Pancreas (tissue), 10 donors: Measurements from ENCODE around the gene ADCY7. TPM values are rescaled to one million over a fixed set of nuclear protein-coding genes. Genes with fewer than 3 reads are reported as not detected.

ENCODE experiments used
- ATAC-seq, 4 donors: fragments of 200-7000 bp; cut with Tn5 transposase; one replicate each; pipeline versions ENCODE4 v1.8.0 to v1.9.1; 2020; ENCODE audit warnings: mild to moderate bottlenecking in 4 of 4, moderate library complexity in 4 of 4
- DNase-seq, 6 donors: peaks; one replicate each; pipeline ENCODE4 v3.0.0-alpha.2; 2020
- FAIRE-seq: peaks from 2 replicates; lab custom pipeline; 2012; peaks lifted over from hg19 to GRCh38; lab: Jason Lieb, UNC
- H3K27ac ChIP-seq, 4 donors: fragments of 200-600 bp; sonication (generic); 1 replicate in 3 of 4; 2 replicates in 1 of 4; pipeline versions ENCODE4 v1.5.0 to v1.8.0; 2020
- H3K27me3 ChIP-seq, 4 donors: fragments of 200-600 bp; one replicate each; pipeline ENCODE4 v1.8.0; 2021
- H3K36me3 ChIP-seq, 3 donors: fragments of 200-600 bp; sonication (generic) in 1 of 3; one replicate each; pipeline versions ENCODE4 v1.5.0 to v1.8.0; 2020 to 2021
- H3K4me1 ChIP-seq, 3 donors: fragments of 200-600 bp; one replicate each; pipeline ENCODE4 v1.8.0; 2021
- H3K4me3 ChIP-seq, 4 donors: fragments of 200-600 bp; sonication (generic) in 2 of 4; one replicate each; pipeline versions ENCODE4 v1.5.0 to v1.8.0; 2020 to 2021
- H3K9me3 ChIP-seq, 4 donors: fragments of 200-600 bp; one replicate each; pipeline ENCODE4 v1.8.0; 2021
- WGBS, 2 donors: extraction: QIAGEN DNeasy Blood & Tissue Kit; methylation state at CpG; one replicate each; pipeline ENCODE4 v1.1.7; 2013; 5-methylcytosine and 5-hydroxymethylcytosine counted together
- intact Hi-C, 3 donors: fragments of 100-400 bp; cut with DNase I; formaldehyde crosslinking; loops; one replicate each; pipeline versions ENCODE4 v1.11.1 to v1.14.2; 2022
- polyA plus RNA-seq, 2 donors: library from polyadenylated mRNA; stranded (reverse); fragments of 200-250 nt; gene quantifications; one replicate each; pipeline ENCODE4 v1.2.3, GENCODE V29; 2013
- total RNA-seq, 6 donors: library from RNA; stranded (reverse); fragmentation: NEBNext Ultra II Directional in 4 of 6; extraction: Animal tissue kit (Norgen Biotek cat#: 25700) in 4 of 6; gene quantifications; one replicate each; pipeline versions ENCODE4 v1.2.1 to v1.2.4, GENCODE V29; 2021 to 2023
- TF ChIP-seq, protein P1 (sequence below), 4 donors: fragments of 200-600 bp; sonication (generic) in 3 of 4; IDR thresholded peaks; one replicate each; pipeline versions ENCODE4 v1.5.0 to v1.8.0; 2021; ENCODE audit warnings: antibody characterized with exemption in 4 of 4
- donor health status: healthy with polysubstance abuse.
- donor health status: DM: no; HTN: no; CAD: no; lungs with moderate emphysema.
- donor health status: DM: no; HTN: no; CAD: no.
- donor health status: control.
- donor health status: control.
- donor health status: Bipolar disorder and iron deficiency.
- donor health status: DM: yes; HTN: yes; CAD: no.
- donor health status: DM: no; HTN: no; CAD: no.
- donor health status: DM: no; HTN: no; CAD: no.
- donor health status: DM: yes; HTN: yes; CAD: no.

Gene ADCY7
- total RNA-seq (10 to 100 TPM in 1 of 6 donors, 1 to 10 TPM in 5; 1.9 to 21.1 (median 5.6) TPM), polyA plus RNA-seq (1 to 10 TPM; 2.3 to 4.0 TPM)

DNA sequence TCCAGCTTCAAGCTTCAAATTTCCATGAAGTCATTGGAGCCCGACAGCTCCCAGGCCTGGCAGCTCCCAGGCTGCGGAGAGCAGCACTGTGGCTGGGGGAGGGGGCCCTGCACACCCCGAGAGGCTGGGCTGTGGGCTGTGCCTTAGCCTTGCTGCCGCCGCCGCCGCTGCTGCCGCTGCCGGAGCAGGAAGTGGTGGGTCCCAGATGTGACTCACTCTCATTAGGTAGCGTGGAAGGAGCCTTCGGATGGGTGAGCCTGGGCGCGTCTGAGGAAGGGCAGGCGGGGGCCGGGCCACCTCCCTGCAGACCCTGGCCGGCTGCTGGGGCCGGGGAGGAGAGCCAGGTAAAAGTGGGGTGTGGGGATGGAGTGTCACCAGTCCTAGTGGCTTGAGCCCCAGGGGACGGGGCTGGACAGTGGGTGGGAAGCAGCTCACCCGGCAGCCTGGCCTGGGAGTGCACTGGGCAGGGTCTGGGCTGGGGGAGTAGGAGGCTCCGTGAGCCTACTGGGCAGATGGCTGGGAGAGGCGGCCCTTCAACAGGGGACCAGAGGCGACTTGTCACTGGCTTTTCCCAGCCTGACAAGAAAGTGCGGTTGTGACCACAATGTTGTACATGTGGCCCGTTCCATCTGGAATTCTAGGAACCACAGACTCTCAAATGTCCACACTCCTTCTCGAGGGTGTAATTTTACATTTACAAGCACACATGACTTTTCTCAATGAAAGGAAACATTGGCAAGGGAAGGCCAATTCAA is at the start of gene ADCY7:
Gene ADCY7, plus strand, starts transcription at position 215 of the 755 bp plus-strand sequence. CDS start 21,629 bp downstream, outside the sequence.
- intact Hi-C loops: no loop called here
- TF ChIP-seq, protein P1, sequence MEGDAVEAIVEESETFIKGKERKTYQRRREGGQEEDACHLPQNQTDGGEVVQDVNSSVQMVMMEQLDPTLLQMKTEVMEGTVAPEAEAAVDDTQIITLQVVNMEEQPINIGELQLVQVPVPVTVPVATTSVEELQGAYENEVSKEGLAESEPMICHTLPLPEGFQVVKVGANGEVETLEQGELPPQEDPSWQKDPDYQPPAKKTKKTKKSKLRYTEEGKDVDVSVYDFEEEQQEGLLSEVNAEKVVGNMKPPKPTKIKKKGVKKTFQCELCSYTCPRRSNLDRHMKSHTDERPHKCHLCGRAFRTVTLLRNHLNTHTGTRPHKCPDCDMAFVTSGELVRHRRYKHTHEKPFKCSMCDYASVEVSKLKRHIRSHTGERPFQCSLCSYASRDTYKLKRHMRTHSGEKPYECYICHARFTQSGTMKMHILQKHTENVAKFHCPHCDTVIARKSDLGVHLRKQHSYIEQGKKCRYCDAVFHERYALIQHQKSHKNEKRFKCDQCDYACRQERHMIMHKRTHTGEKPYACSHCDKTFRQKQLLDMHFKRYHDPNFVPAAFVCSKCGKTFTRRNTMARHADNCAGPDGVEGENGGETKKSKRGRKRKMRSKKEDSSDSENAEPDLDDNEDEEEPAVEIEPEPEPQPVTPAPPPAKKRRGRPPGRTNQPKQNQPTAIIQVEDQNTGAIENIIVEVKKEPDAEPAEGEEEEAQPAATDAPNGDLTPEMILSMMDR (IDR thresholded peaks at IDR 0.05): no peak
- no peaks in the 10 kb centered on the region for H3K9me3 ChIP-seq
- no peaks in the 10 kb centered on the region for H3K36me3 ChIP-seq
- FAIRE-seq: no peak
- peak in 2 of 6 donors; percentile 55 to 66 for DNase-seq
- ATAC-seq: peak in 3 of 4 donors; percentile 68 to 83 (median 82)
- H3K4me1 ChIP-seq: no peaks in the 10 kb centered on the region
- peak within 1 kb of the TSS in 1 of 4 donors; percentile 32 for H3K4me3 ChIP-seq
- H3K27me3 ChIP-seq: no peaks in the 10 kb centered on the region
- 68 to 74% methylated on average over 25 of the region's 25 CpGs for WGBS, 2 donors
- H3K27ac ChIP-seq: peak within 1 kb of the TSS in 1 of 4 donors; percentile 19

DNA sequence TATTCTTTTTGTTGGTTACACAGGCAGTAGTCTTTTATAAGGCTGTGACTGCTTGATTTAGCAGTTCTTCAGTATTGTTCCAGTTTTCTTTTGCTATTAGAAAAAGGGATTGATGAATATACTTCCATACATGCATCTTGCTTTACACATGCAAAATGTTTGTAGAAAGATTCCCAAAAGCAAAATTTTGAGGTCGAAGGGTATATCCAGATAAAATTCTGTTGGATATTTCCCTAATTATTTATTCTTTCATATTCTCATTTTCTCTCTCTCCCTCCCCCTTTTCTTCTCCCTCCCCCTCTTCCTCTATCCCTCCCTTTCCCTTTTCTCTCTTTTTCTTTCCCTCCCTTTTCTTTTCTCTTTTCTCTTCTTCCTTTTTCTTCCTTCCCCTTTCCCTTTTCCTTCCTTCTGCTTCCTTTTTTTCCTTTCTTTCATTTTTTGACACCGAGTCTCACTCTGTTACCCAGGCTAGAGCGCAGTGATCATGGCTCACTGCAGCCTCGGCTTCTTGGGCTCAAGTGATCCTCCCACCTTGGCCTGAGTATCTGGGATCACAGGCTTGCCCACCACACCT is 46.9 kb upstream of the ADCY7 start:
- H3K4me3 ChIP-seq: no peak overlapping the region
- DNase-seq (no peak), ATAC-seq (no peak), FAIRE-seq (no peak)
- no peaks in the 10 kb centered on the region for H3K9me3 ChIP-seq
- no peaks in the 10 kb centered on the region for H3K27me3 ChIP-seq
- no peaks in the 10 kb centered on the region for H3K4me1 ChIP-seq
- intact Hi-C loops: no loop called here
- no peak overlapping the region for H3K27ac ChIP-seq
- 94 to 97% methylated on average over 4 of the region's 4 CpGs for WGBS, 2 donors
- peaks cover 0 to 14% (median 0%) of the 10 kb centered on the region in 3 donors for H3K36me3 ChIP-seq
- TF ChIP-seq, protein P1 (IDR thresholded peaks at IDR 0.05): no peak

DNA sequence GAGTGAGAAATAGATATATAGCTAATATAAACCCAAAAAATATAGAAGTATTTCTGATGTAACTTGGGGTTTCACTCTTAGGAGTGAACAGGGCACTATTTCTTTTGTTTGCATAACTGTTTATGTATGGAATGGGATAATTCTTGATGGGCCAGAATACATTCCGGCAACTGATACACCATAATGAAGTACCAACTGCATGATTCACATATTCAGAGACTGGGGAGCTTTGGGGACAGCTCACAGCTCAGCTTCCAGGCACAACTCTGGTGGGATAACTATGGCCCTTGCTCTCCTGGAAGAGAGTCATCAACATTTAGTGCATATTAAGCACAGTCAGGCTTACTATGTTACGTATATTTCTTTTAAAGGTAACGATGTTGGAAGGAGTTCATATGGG is 42.1 kb upstream of the ADCY7 start:
- Histone ChIP-seq H3K27me3 (no peaks in the 10 kb centered on the region), H3K36me3 (peaks cover 0 to 20% (median 9%) of the 10 kb centered on the region in 3 donors), H3K4me3 (no peak overlapping the region), H3K27ac (no peak overlapping the region), H3K9me3 (no peaks in the 10 kb centered on the region), H3K4me1 (no peaks in the 10 kb centered on the region)
- TF ChIP-seq, protein P1 (IDR thresholded peaks at IDR 0.05): no peak
- WGBS, 2 donors: 94 to 95% methylated on average over 3 of the region's 3 CpGs
- intact Hi-C loops: no loop called here
- no peak for ATAC-seq
- no peak for FAIRE-seq
- DNase-seq: no peak

DNA sequence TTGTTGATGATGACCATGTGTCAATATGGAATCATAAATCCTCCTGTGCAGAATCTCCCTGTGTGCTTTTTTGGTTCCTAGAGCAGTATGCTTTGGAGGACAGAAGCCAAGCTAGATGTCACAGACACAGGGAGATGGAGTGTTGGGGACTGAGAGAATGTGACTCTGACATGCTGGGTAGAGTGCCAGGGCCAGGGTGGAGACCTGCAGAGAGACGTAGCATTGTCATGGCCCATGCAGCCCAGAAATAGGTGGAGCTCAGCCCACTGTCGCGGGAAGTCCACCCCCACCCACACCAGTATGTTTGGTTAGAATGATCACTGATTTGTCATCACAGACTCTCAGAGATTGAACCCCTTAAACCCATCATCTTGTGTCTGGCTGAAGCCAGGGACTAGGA is 39.2 kb upstream of the ADCY7 start:
- no peak for FAIRE-seq
- Histone ChIP-seq H3K4me1 (no peaks in the 10 kb centered on the region), H3K36me3 (peaks cover 0 to 22% (median 9%) of the 10 kb centered on the region in 3 donors), H3K9me3 (no peaks in the 10 kb centered on the region), H3K27me3 (no peaks in the 10 kb centered on the region), H3K4me3 (no peak overlapping the region), H3K27ac (no peak overlapping the region)
- intact Hi-C loops: no loop called here
- TF ChIP-seq, protein P1 (IDR thresholded peaks at IDR 0.05): no peak
- 73 to 79% methylated on average over 3 of the region's 3 CpGs for WGBS, 2 donors
- DNase-seq: no peak
- no peak for ATAC-seq
